ENCODE data around the gene MYOF. TPM values are rescaled to one million over a fixed set of nuclear protein-coding genes. Genes with fewer than 3 reads are reported as not detected.
"Not testable (repeated sequence)": the region's sequence is repeated elsewhere in the genome, so short reads cannot be mapped to it uniquely, and the experiment has no call there.

Gene MYOF
- total RNA-seq, 4 donors from 2014 or later, result 61.1 to 123 (median 99.6) TPM

DNA sequence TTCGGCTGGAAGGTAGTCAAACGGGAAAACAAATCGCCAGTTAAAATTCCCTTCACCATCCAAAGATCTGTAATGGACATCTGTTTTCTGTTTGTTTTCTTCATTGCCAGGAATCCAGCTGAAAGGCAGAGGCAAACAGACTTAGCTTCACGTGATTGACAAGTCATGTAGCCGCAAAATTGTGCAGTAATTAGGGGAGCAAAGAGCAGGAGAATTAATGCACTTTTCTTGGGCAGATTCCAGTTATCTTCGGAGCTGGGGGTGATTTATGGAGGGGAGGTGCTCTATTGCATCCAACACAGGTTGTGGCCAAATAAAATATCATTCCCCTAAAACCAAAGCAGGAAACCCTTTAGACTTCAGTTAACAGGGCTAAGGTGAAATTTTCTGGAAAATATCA, 162.2 kb downstream of the MYOF start:
- 66 to 69% methylated on average over 6 of the region's 6 CpGs for WGBS, 2 donors
- Histone ChIP-seq H3K9me3 (no peaks in the 10 kb centered on the region), H3K36me3 (peaks cover 11 to 100% (median 45%) of the 10 kb centered on the region in 3 donors), H3K4me3 (no peak overlapping the region), H3K27ac (no peak overlapping the region), H3K4me1 (no peaks in the 10 kb centered on the region), H3K27me3 (no peaks in the 10 kb centered on the region)
- intact Hi-C loops (cut with DNase I), result no loop called here
- no peak for DNase-seq
- no peak for TF ChIP-seq POLR2A (IDR thresholded peaks at IDR 0.05)
- TF ChIP-seq, protein P1, sequence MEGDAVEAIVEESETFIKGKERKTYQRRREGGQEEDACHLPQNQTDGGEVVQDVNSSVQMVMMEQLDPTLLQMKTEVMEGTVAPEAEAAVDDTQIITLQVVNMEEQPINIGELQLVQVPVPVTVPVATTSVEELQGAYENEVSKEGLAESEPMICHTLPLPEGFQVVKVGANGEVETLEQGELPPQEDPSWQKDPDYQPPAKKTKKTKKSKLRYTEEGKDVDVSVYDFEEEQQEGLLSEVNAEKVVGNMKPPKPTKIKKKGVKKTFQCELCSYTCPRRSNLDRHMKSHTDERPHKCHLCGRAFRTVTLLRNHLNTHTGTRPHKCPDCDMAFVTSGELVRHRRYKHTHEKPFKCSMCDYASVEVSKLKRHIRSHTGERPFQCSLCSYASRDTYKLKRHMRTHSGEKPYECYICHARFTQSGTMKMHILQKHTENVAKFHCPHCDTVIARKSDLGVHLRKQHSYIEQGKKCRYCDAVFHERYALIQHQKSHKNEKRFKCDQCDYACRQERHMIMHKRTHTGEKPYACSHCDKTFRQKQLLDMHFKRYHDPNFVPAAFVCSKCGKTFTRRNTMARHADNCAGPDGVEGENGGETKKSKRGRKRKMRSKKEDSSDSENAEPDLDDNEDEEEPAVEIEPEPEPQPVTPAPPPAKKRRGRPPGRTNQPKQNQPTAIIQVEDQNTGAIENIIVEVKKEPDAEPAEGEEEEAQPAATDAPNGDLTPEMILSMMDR (IDR thresholded peaks at IDR 0.05), result no peak

DNA sequence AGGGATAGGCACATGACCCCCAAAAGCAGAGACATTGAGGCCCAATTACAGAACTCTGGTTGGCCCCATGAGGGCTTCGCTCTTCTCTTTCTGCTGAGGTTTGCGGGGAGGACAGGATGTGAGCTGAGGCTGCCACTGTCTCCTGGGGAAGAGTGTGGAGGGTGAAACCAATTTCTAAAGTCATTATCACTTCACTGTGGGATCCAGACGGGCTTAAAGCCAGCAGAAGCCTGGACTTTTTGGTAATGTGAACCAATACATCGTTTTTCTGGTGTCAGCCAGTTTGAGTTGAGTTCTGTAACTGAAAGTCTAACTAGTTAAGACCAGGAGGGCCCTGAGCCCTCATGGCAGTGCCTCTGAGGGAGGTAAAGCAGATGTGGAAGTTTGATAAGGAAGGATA, 163.0 kb downstream of the MYOF start:
- WGBS, 2 donors, result 81% methylated on average over 3 of the region's 4 CpGs; no CpG with 5 or more reads in 1 of the 2 donors
- DNase-seq, result no peak
- H3K27me3 ChIP-seq, result no peaks in the 10 kb centered on the region
- no peaks in the 10 kb centered on the region for H3K9me3 ChIP-seq
- no peak overlapping the region for H3K27ac ChIP-seq
- intact Hi-C loops (cut with DNase I), result no loop called here
- TF ChIP-seq, protein P1 (IDR thresholded peaks at IDR 0.05), result no peak
- no peak for TF ChIP-seq POLR2A (IDR thresholded peaks at IDR 0.05)
- peaks cover 11 to 100% (median 48%) of the 10 kb centered on the region in 3 donors for H3K36me3 ChIP-seq
- H3K4me1 ChIP-seq, result no peaks in the 10 kb centered on the region
- no peak overlapping the region for H3K4me3 ChIP-seq

DNA sequence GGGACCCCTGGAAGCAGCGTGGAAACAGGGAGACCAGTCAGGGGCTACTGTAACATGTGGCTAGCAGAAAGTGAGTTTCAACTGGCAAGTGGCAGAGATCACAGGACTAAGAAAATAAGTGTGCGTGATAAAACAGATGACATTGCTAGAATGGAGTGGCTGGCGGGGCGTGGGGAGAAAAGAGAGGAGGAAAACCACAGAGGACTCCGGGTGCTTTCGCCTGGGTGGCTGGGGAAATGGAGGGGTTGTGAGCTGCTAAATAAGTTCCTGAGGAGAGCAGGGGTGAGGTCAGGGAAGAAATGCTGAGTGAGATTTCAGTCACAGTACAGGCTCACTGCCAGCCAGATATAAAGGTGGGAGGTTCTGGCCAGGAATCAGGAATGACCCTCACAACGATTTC, 166.9 kb downstream of the MYOF start:
- TF ChIP-seq, protein P1 (IDR thresholded peaks at IDR 0.05), result no peak
- TF ChIP-seq POLR2A (IDR thresholded peaks at IDR 0.05), result no peak
- 67 to 74% methylated on average over 7 of the region's 7 CpGs for WGBS, 2 donors
- intact Hi-C loops (cut with DNase I), result no loop called here
- no peaks in the 10 kb centered on the region for H3K27me3 ChIP-seq
- H3K9me3 ChIP-seq, result no peaks in the 10 kb centered on the region
- H3K27ac ChIP-seq, result no peak overlapping the region
- H3K4me3 ChIP-seq, result no peak overlapping the region
- no peaks in the 10 kb centered on the region for H3K4me1 ChIP-seq
- peaks cover 11 to 100% (median 56%) of the 10 kb centered on the region in 3 donors for H3K36me3 ChIP-seq
- DNase-seq, result no peak

DNA sequence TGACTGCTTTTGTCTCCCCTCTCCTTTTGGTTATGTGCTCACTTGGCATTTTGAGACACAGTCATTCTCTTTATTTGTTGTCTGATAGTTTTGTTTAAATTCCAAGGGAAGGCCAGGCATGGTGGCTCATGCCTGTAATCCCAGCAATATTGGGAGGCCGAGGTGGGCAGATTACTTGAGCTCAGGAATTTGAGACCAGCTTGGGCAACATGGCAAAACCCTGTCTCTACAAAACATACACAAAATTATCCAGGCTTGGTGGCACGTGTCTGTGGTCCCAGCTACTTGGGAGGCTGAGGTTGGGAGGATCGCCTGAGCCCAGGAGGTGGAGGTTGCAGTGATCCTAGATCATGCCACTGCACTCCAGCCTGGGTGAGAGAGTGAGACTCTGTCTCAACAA, 167.5 kb downstream of the MYOF start:
- H3K4me1 ChIP-seq; H3K27ac ChIP-seq; H3K4me3 ChIP-seq; DNase-seq; intact Hi-C loops (cut with DNase I); H3K27me3 ChIP-seq; H3K9me3 ChIP-seq: not testable (repeated sequence)
- 81 to 97% methylated on average over 3 of the region's 3 CpGs for WGBS, 2 donors
- H3K36me3 ChIP-seq, result peaks cover 11 to 100% (median 55%) of the 10 kb centered on the region in 3 donors

DNA sequence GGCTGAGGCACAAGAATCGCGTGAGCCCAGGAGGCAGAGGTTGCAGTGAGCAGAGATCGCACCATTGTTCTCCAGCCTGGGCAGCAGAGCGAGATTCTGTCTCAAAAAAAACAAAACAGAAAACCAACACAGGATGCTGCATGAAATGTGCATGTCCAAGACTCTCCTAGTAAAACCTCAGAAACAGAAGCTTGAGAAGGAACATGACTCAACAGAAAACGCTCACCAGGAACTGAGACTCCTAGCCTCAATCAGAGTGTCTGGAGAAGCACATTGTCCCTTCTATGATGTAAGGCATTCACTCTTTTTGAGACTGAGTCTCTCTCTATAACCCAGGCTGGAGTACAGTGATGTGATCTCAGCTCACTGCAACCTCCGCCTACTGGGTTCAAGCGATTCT, 168.3 kb downstream of the MYOF start:
- Histone ChIP-seq H3K9me3 (no peaks in the 10 kb centered on the region), H3K4me3 (no peak overlapping the region), H3K4me1 (no peaks in the 10 kb centered on the region), H3K27me3 (no peaks in the 10 kb centered on the region), H3K36me3 (peaks cover 4 to 100% (median 48%) of the 10 kb centered on the region in 3 donors), H3K27ac (no peak overlapping the region)
- no peak for DNase-seq
- TF ChIP-seq, protein P1 (IDR thresholded peaks at IDR 0.05), result no peak
- no peak for TF ChIP-seq POLR2A (IDR thresholded peaks at IDR 0.05)
- 69 to 93% methylated on average over 6 to 7 of the region's 7 CpGs for WGBS, 2 donors
- intact Hi-C loops (cut with DNase I), result no loop called here

DNA sequence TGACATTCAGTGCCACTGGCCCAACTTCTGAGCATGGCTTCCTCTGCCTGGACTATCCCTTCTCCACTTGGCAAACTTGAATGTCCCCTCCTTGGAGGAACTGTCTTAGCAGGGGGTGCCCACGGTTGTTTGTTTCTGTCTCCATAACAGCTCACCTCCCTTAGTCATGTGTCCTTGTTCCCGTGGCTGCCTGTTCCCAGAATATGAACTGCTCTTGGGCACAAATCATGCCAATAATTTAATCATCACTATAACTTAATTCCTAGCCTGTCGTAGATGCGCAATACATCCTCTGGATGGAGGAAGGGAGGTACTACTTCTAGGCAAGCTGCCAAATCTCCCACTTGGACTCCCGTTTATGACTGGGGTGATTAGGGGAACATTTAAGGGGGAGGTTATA, 173.1 kb downstream of the MYOF start:
- 39 to 42% methylated on average over 3 to 5 of the region's 5 CpGs for WGBS, 2 donors
- Histone ChIP-seq H3K36me3 (peaks cover 0 to 98% (median 13%) of the 10 kb centered on the region in 3 donors), H3K27me3 (no peaks in the 10 kb centered on the region), H3K9me3 (no peaks in the 10 kb centered on the region), H3K4me3 (no peak overlapping the region), H3K4me1 (no peaks in the 10 kb centered on the region), H3K27ac (no peak overlapping the region)
- intact Hi-C loops (cut with DNase I), result no loop called here
- TF ChIP-seq, protein P1 (IDR thresholded peaks at IDR 0.05), result no peak
- no peak for TF ChIP-seq POLR2A (IDR thresholded peaks at IDR 0.05)
- no peak for DNase-seq
